ENCODE data around the gene COL5A1. TPM values are rescaled to one million over a fixed set of nuclear protein-coding genes. Genes with fewer than 3 reads are reported as not detected.

The COL5A1 gene
- polyA plus RNA-seq, 3 donors: 0.01 TPM; not detected in 2

- 78% methylated on average over 5 of the region's 10 CpGs for WGBS (ENCODE audit: insufficient coverage)
- Histone ChIP-seq H3K79me2 (ENCODE audit: insufficient read depth, low read length) (no peaks in the 10 kb centered on the region), H3K27ac (ENCODE audit: low read depth in 1 of 2, low read length in 2 of 2) (no peak overlapping the region), H3K9ac (ENCODE audit: insufficient read depth, low read length, poor library complexity, severe bottlenecking) (no peak overlapping the region), H3K4me2 (replicated peaks; ENCODE audit: extremely low read depth, low read length, poor library complexity, severe bottlenecking) (no peak overlapping the region), H4K20me1 (ENCODE audit: insufficient read depth, low read length) (no peaks in the 10 kb centered on the region), H3K9me3 (replicated peaks in 1 of 2; ENCODE audit: control insufficient read depth in 1 of 2, insufficient read depth in 1 of 2, low read length in 2 of 2) (no peaks in the 10 kb centered on the region), H3K4me3 (replicated peaks in 1 of 3; ENCODE audit: low read depth in 2 of 3, low read length in 3 of 3) (no peak overlapping the region), H3K36me3 (replicated peaks in 1 of 2; ENCODE audit: control insufficient read depth in 1 of 2, insufficient read depth in 2 of 2, low read length in 2 of 2) (no peaks in the 10 kb centered on the region), H3K4me1 (ENCODE audit: control insufficient read depth in 1 of 2, insufficient read depth in 2 of 2, low read length in 2 of 2) (no peaks in the 10 kb centered on the region), H3K27me3 (ENCODE audit: control insufficient read depth in 2 of 2, insufficient read depth in 2 of 2, low read length in 2 of 2) (no peaks in the 10 kb centered on the region), H2AFZ (ENCODE audit: insufficient read depth, low read depth, low read length, poor library complexity, severe bottlenecking) (no peak overlapping the region)
- TF ChIP-seq CTCF (IDR thresholded peaks at IDR 0.05): no peak
- peak overlapping the region in 1 of 7 donors; percentile 31 for H3K27ac Mint-ChIP-seq
- no peak for DNase-seq
- H3K9me3 Mint-ChIP-seq: peaks cover 0 to 2% (median 0%) of the 10 kb centered on the region in 7 donors
- no peaks in the 10 kb centered on the region for H3K4me1 Mint-ChIP-seq
- peaks cover 0 to 6% (median 5%) of the 10 kb centered on the region in 3 donors for H3K27me3 Mint-ChIP-seq (ENCODE audit: low read depth in 3 of 3)
- intact Hi-C loops (cut with micrococcal nuclease): no loop called here
- no peaks in the 10 kb centered on the region for H3K36me3 Mint-ChIP-seq
- no peak overlapping the region for H3K4me3 Mint-ChIP-seq
These were observed 183.4 kb downstream of the COL5A1 start for GRCh38 chr9:134825025-134825424.

GRCh38 chr9:134826336-134827285, 185.0 kb downstream of the COL5A1 start:
- no peaks in the 10 kb centered on the region for H3K4me1 Mint-ChIP-seq
- intact Hi-C loops (cut with micrococcal nuclease): no loop called here
- peaks cover 0 to 2% (median 0%) of the 10 kb centered on the region in 7 donors for H3K9me3 Mint-ChIP-seq
- no peak overlapping the region for H3K4me3 ChIP-seq (replicated peaks in 1 of 3; ENCODE audit: low read depth in 2 of 3, low read length in 3 of 3)
- no peaks in the 10 kb centered on the region for H3K9me3 ChIP-seq (replicated peaks in 1 of 2; ENCODE audit: control insufficient read depth in 1 of 2, insufficient read depth in 1 of 2, low read length in 2 of 2)
- no peak overlapping the region for H3K27ac Mint-ChIP-seq
- no peak overlapping the region for H3K9ac ChIP-seq (ENCODE audit: insufficient read depth, low read length, poor library complexity, severe bottlenecking)
- no peaks in the 10 kb centered on the region for H3K36me3 Mint-ChIP-seq
- DNase-seq: no peak
- H3K27ac ChIP-seq (ENCODE audit: low read depth in 1 of 2, low read length in 2 of 2): no peak overlapping the region
- 88% methylated on average over 19 of the region's 21 CpGs for WGBS (ENCODE audit: insufficient coverage)
- no peaks in the 10 kb centered on the region for H4K20me1 ChIP-seq (ENCODE audit: insufficient read depth, low read length)
- TF ChIP-seq CTCF (IDR thresholded peaks at IDR 0.05): no peak
- H3K4me3 Mint-ChIP-seq: no peak overlapping the region
- H3K79me2 ChIP-seq (ENCODE audit: insufficient read depth, low read length): no peaks in the 10 kb centered on the region
- no peaks in the 10 kb centered on the region for H3K36me3 ChIP-seq (replicated peaks in 1 of 2; ENCODE audit: control insufficient read depth in 1 of 2, insufficient read depth in 2 of 2, low read length in 2 of 2)
- H3K4me1 ChIP-seq (ENCODE audit: control insufficient read depth in 1 of 2, insufficient read depth in 2 of 2, low read length in 2 of 2): no peaks in the 10 kb centered on the region
- H3K27me3 Mint-ChIP-seq (ENCODE audit: low read depth in 3 of 3): peaks cover 0 to 6% (median 4%) of the 10 kb centered on the region in 3 donors
- H2AFZ ChIP-seq (ENCODE audit: insufficient read depth, low read depth, low read length, poor library complexity, severe bottlenecking): no peak overlapping the region
- no peaks in the 10 kb centered on the region for H3K27me3 ChIP-seq (ENCODE audit: control insufficient read depth in 2 of 2, insufficient read depth in 2 of 2, low read length in 2 of 2)
- no peak overlapping the region for H3K4me2 ChIP-seq (replicated peaks; ENCODE audit: extremely low read depth, low read length, poor library complexity, severe bottlenecking)

Measured in CD14-positive monocyte (primary cell).